D721Med (cell line): ENCODE data around the gene IFI27L1.
"Not testable (repeated sequence)": the region's sequence is repeated elsewhere in the genome, so short reads cannot be mapped to it uniquely, and the experiment has no call there.

Experiments used
- DNase-seq: peaks from one replicate; pipeline ENCODE4 v3.0.0; 2011; ENCODE audit warnings: low spot score; ENCODE audit not compliant: insufficient read length
- FAIRE-seq: peaks from 2 replicates; lab custom pipeline; 2011; peaks lifted over from hg19 to GRCh38; lab: Jason Lieb, UNC
- CTCF ChIP-seq: IDR thresholded peaks from 2 replicates; pipeline ENCODE4 v1.5.1; 2012; ENCODE audit warnings: mild to moderate bottlenecking, control low read depth; ENCODE audit not compliant: insufficient read depth; ENCODE audit errors: missing control alignments

Gene IFI27L1

DNA sequence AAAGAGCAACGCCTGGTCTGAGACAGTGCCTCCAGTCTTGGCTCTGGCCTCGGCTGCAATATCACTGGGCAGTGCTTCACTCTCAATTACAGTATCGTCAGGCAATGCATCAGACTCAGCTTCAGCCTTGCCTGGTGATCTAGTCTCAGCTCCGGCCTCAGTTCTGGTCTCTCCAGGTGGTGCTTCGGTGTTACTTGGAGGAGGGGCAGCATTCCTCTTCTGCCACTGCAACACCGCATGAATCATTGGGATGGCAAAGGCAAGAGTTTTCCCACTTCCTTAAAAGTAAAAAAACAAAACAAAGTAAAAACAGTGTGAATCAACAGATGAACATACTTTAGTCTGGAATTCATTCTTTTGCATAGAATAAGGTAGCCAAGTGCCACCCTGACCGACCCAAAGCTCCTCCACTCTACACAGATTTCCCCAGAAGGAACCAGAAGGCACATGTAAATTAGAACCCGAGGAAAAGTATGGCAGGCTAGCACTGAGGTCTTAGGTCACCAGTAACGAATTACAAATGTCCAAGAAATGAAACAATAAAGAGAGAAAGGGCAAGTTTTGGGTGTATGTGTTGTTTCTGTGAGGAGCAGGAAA, 18.7 kb upstream of the IFI27L1 start:
- DNase-seq (no peak), FAIRE-seq (no peak)
- TF ChIP-seq CTCF: no peak

GRCh38 chr14:94066089-94066676, 14.9 kb upstream of the IFI27L1 start:
- DNase-seq (no peak), FAIRE-seq (no peak)
- TF ChIP-seq CTCF: no peak

DNA sequence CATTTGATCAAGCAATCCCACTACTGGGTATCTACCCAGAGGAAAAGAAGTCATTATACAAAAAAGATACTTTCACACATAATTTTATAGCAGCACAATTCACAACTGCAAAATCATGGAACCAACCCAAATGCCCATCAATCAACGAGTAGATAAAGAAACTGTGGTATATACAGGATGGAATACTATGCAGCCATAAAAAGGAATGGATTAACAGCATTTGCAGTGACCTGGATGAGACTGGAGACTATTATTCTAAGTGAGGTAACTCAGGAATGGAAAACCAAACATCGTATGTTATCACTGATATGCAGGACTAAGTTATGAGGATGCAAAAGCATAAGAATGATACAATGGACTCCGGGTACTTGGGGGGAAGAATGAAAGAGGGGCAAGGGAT, 9.0 kb upstream of the IFI27L1 start:
- not testable (repeated sequence) for FAIRE-seq

DNA sequence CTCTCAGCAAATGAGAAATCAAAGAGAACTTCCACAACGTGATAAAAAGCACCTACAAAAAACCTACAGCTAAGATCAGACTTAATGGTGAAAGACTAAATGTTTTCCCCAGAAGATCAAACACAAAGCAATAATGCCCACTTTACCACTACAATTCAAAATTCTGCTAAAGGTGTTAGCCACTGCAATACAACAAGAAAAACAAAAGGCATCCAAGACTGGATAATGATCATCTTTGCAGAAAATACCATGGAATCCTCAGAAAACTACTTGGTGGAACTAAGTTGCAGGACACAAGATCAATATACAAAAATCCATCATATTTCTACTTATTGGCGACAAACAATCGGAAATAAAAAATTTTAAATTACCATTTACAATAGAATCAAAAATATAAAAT, 6.6 kb upstream of the IFI27L1 start:
- no peak for FAIRE-seq
- no peak for DNase-seq
- TF ChIP-seq CTCF: no peak

More for the DNA sequence above, 9.0 kb upstream of the IFI27L1 start:
- DNase-seq: not testable (repeated sequence)

DNA sequence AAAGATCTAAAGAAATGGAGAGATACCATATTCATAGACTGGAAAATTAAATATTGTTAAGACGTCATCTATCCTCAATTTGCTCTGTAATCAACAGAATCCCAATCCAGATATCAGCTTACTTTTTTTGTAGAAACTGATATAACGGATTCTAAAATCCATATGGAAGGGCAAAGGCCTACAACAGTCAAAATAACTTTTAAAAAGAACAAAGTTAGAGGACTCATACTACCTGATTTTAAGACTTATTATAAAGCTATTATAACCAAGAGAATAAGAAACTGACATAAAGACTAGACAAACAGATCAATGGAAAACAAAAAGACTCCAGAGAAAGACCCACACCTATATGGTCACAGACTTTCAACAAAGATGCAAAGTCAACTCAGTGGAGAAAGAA, 6.1 kb upstream of the IFI27L1 start:
- DNase-seq: no peak
- TF ChIP-seq CTCF: no peak
- no peak for FAIRE-seq

DNA sequence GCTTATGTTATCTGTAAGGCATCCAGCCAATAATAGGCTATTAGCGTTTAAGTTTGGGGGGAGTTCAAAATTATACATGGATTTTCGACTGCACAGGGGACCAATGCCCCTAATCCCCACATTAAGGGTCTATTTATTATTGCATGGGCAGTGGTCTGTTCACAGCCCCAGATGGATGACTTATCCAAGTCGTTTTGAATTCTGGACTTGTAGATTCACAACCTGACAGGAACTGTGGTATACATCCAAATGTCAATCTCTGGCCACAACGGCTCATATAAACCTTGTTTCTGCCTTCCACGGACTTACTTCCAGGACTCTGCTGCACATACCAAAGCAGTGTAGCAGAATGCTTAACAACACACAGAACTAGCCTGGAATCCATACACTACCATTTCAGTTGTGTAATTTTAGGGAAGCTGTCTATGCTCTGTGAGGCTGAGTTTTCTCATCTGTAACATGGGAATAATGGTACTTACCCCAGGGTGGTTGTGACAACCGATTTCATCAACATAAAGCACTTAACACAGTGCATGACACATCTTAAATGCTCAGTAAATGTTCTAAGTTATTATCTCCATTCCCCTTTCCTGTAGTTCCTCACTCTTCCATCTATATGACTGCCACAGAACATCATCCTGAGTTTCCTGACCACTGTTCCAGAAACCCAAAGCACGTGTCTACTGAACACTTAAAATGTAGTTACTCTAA, 3.8 kb upstream of the IFI27L1 start:
- FAIRE-seq (peak; percentile 25), DNase-seq (no peak)
- TF ChIP-seq CTCF: no peak

DNA sequence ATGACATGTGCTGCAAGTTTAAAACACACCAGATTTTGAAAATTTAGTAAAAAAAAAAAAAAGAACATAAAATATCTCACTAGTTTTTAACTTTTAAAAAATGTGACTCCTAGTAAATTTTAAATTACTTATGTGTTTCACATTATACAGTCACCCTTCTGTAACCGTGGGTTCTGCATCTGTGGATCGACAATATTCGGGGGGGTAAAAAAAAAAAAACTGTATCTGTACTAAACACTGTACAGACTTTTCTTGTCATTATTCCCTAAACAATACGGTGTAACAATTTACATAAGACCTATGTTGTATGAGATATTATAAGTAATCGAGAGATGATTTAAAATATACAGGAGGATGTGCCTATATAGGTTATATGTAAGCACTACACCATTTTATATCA, 3.3 kb upstream of the IFI27L1 start:
- no peak for DNase-seq
- TF ChIP-seq CTCF: no peak
- no peak for FAIRE-seq
